ENCODE measurements around the gene IL16.

The IL16 gene

GRCh38 chr15:81291916-81292522 is 95.3 kb downstream of the IL16 start:
- DNase-seq (ENCODE audit: low read depth in 4 of 4, low spot score in 1 of 4), result no peak

GRCh38 chr15:81292523-81293001 is 95.9 kb downstream of the IL16 start:
- DNase-seq (ENCODE audit: low read depth in 4 of 4, low spot score in 1 of 4), result peak in 1 of 4 experiments; percentile 36

GRCh38 chr15:81293728-81294515 is 97.2 kb downstream of the IL16 start:
- peak; percentile 32 to 75 (median 56) for DNase-seq (ENCODE audit: low read depth in 4 of 4, low spot score in 1 of 4)

- DNase-seq (ENCODE audit: low read depth in 4 of 4, low spot score in 1 of 4), result no peak
Observed at GRCh38 chr15:81294516-81294880, 97.8 kb downstream of the IL16 start.

- DNase-seq (ENCODE audit: low read depth in 4 of 4, low spot score in 1 of 4), result no peak
Observed at GRCh38 chr15:81295486-81296121, 98.9 kb downstream of the IL16 start.

- no peak for DNase-seq (ENCODE audit: low read depth in 4 of 4, low spot score in 1 of 4)
Observed at GRCh38 chr15:81296186-81296585, 99.5 kb downstream of the IL16 start.

- peak; percentile 30 to 58 (median 46) for DNase-seq (ENCODE audit: low read depth in 4 of 4, low spot score in 1 of 4)
Observed at GRCh38 chr15:81296673-81297072, 100.0 kb downstream of the IL16 start.

- DNase-seq (ENCODE audit: low read depth in 4 of 4, low spot score in 1 of 4), result no peak
Observed at GRCh38 chr15:81297147-81297572, 100.5 kb downstream of the IL16 start.

- DNase-seq (ENCODE audit: low read depth in 4 of 4, low spot score in 1 of 4), result no peak
Observed at GRCh38 chr15:81297603-81298575, 101.2 kb downstream of the IL16 start.

GRCh38 chr15:81298611-81299010 is 101.9 kb downstream of the IL16 start:
- no peak for DNase-seq (ENCODE audit: low read depth in 4 of 4, low spot score in 1 of 4)

- DNase-seq (ENCODE audit: low read depth in 4 of 4, low spot score in 1 of 4), result no peak
Observed at GRCh38 chr15:81299156-81299555, 102.5 kb downstream of the IL16 start.

GRCh38 chr15:81299630-81300273 is 103.1 kb downstream of the IL16 start:
- DNase-seq (ENCODE audit: low read depth in 4 of 4, low spot score in 1 of 4), result no peak

GRCh38 chr15:81301385-81301784 is 104.7 kb downstream of the IL16 start:
- DNase-seq (ENCODE audit: low read depth in 4 of 4, low spot score in 1 of 4), result no peak

- peak in 1 of 4 experiments; percentile 44 for DNase-seq (ENCODE audit: low read depth in 4 of 4, low spot score in 1 of 4)
Observed at GRCh38 chr15:81301815-81302399, 105.2 kb downstream of the IL16 start.

- no peak for DNase-seq (ENCODE audit: low read depth in 4 of 4, low spot score in 1 of 4)
Observed at GRCh38 chr15:81302701-81303109, 106.0 kb downstream of the IL16 start.

GRCh38 chr15:81303244-81304225 is 106.9 kb downstream of the IL16 start:
- no peak for DNase-seq (ENCODE audit: low read depth in 4 of 4, low spot score in 1 of 4)

- DNase-seq (ENCODE audit: low read depth in 4 of 4, low spot score in 1 of 4), result no peak
Observed at GRCh38 chr15:81304226-81304625, 107.5 kb downstream of the IL16 start.

GRCh38 chr15:81308260-81308659 is 111.6 kb downstream of the IL16 start:
- no peak for DNase-seq (ENCODE audit: low read depth in 4 of 4, low spot score in 1 of 4)
